GM12878 (cell line): ENCODE data around the gene SMIM7. TPM values are rescaled to one million over a fixed set of nuclear protein-coding genes. Genes with fewer than 3 reads are reported as not detected.
A peak's percentile ranks its signal among the peaks of the same experiment; 100 is the strongest.

Experiments used
- CBFB ChIP-seq: IDR thresholded peaks from 2 replicates; pipeline ENCODE4 v1.6.1; 2016; ENCODE audit warnings: antibody characterized with exemption, low read depth
- ETV6 ChIP-seq, 2 experiments: fragments of 450-650 bp in 1 of 2; IDR thresholded peaks in 1 of 2; conservative IDR thresholded peaks in 1 of 2; 2 replicates each; pipeline ENCODE4 v1.6.1; 2014; ENCODE audit warnings: antibody characterized with exemption in 1 of 2, borderline replicate concordance in 1 of 2, low read depth in 1 of 2, mild to moderate bottlenecking in 1 of 2, moderate library complexity in 1 of 2
- EZH2 ChIP-seq: IDR thresholded peaks from 2 replicates; pipeline ENCODE4 v1.6.1; 2012; ENCODE audit warnings: low read depth, mild to moderate bottlenecking, control low read depth, inconsistent platforms, low read length, borderline replicate concordance; ENCODE audit not compliant: control insufficient read depth
- GABPA ChIP-seq: IDR thresholded peaks from 2 replicates; pipeline ENCODE4 v1.6.1; 2014; ENCODE audit warnings: antibody characterized with exemption, low read depth, mild to moderate bottlenecking, inconsistent platforms
- GATAD2B ChIP-seq: fragments of 450-650 bp; conservative IDR thresholded peaks from 2 replicates; pipeline ENCODE4 v1.6.1; 2017; ENCODE audit warnings: low read depth, mild to moderate bottlenecking, moderate library complexity
- IRF3 ChIP-seq: fragments of 450-650 bp; IDR thresholded peaks from 2 replicates; pipeline ENCODE4 v1.6.1; 2014; ENCODE audit warnings: mild to moderate bottlenecking
- MLLT1 ChIP-seq: fragments of 450-650 bp; IDR thresholded peaks from 2 replicates; pipeline ENCODE4 v1.6.1; 2016; ENCODE audit warnings: mild to moderate bottlenecking
- NFIC ChIP-seq: IDR thresholded peaks from 2 replicates; pipeline ENCODE4 v1.6.1; 2012; ENCODE audit warnings: low read depth, mild to moderate bottlenecking, inconsistent platforms, low read length, moderate library complexity
- NFYB ChIP-seq: IDR thresholded peaks from 2 replicates; pipeline ENCODE4 v1.6.1; 2011; ENCODE audit warnings: low read depth, mild to moderate bottlenecking, low read length, improper control_type of control experiment, moderate library complexity; ENCODE audit not compliant: insufficient read depth
- NR2C2 ChIP-seq: IDR thresholded peaks from 2 replicates; pipeline ENCODE4 v1.6.1; 2011; ENCODE audit warnings: borderline replicate concordance, low read depth; ENCODE audit not compliant: control insufficient read depth, insufficient read length
- PBX3 ChIP-seq: IDR thresholded peaks from 2 replicates; pipeline ENCODE4 v1.6.1; 2011; ENCODE audit warnings: mild to moderate bottlenecking, low read depth, low read length, moderate library complexity; ENCODE audit not compliant: insufficient replicate concordance
- POLR2A ChIP-seq: IDR thresholded peaks from 2 replicates; pipeline ENCODE4 v1.6.1; 2011; ENCODE audit warnings: low read depth, mild to moderate bottlenecking, low read length
- RAD51 ChIP-seq: fragments of 450-650 bp; IDR thresholded peaks from 2 replicates; pipeline ENCODE4 v1.6.1; 2016; ENCODE audit warnings: moderate library complexity, mild to moderate bottlenecking, inconsistent platforms
- WRNIP1 ChIP-seq: IDR thresholded peaks from 2 replicates; pipeline ENCODE4 v1.6.1; 2011; ENCODE audit warnings: low read depth, low read length, improper control_type of control experiment, borderline replicate concordance
- ZBTB33 ChIP-seq: fragments of 450-650 bp; IDR thresholded peaks from 2 replicates; pipeline ENCODE4 v1.6.1; 2017; ENCODE audit warnings: mild to moderate bottlenecking
- ZNF274 ChIP-seq: IDR thresholded peaks from one replicate; pipeline ENCODE4 v1.8.0; 2011; ENCODE audit not compliant: insufficient read length, insufficient read depth
- polyA plus RNA-seq, 11 experiments: library from polyadenylated mRNA; depleted of rRNA in 4 of 11; unstranded in 6 of 11; stranded (reverse) in 5 of 11; fragments of >200 nt; fragmentation: Nextera tagmentation in 4 of 11; fragmentation: Illumina TruSeq in 1 of 11; extraction: Ambion mirVana in 4 of 11; extraction: Trizol in 1 of 11; gene quantifications; 1 replicate in 1 of 11; 2 replicates in 10 of 11; pipeline versions ENCODE4 v1.2.1 to v1.2.3, GENCODE V29; 2011 to 2016; ENCODE audit warnings: inconsistent platforms in 2 of 11, missing spikeins in 2 of 11, low read depth in 1 of 11
- total RNA-seq, 4 experiments: library from RNA; depleted of rRNA in 3 of 4; stranded (reverse); fragments of >200 nt in 3 of 4; fragmentation: Illumina TruSeq in 1 of 4; extraction: Trizol in 1 of 4; gene quantifications; 2 replicates each; pipeline versions ENCODE4 v1.2.1 to v1.2.3, GENCODE V29; 2013 to 2021

Gene SMIM7
- total and polyA plus RNA-seq, 10 of the 15 experiments (the other 5 are each of a cell fraction or from before 2014, with no cell fraction given), result 45.7 to 170 (median 70.8) TPM

GRCh38 chr19:16659832-16660708 lies at the start of gene SMIM7 (continued):
- TF ChIP-seq ZBTB33, result no peak
- TF ChIP-seq CBFB, result peak; percentile 52; the same call in 1 of the 2 replicates
- no peak for TF ChIP-seq WRNIP1
- TF ChIP-seq MLLT1, result peak; percentile 95
- no peak for TF ChIP-seq EZH2
- peak; percentile 91 for TF ChIP-seq NFYB
- TF ChIP-seq GATAD2B, result no peak; the same call in 1 of the 2 replicates
- TF ChIP-seq PBX3, result no peak
- no peak for TF ChIP-seq NR2C2
- peak; percentile 96 for TF ChIP-seq GABPA
- no peak for TF ChIP-seq ETV6 (conservative IDR thresholded peaks at IDR 0.05 in 1 of 2, IDR thresholded peaks at IDR 0.05 in 1 of 2; ENCODE audit: borderline replicate concordance in 1 of 2, low read depth in 1 of 2)
- TF ChIP-seq RAD51, result no peak
- TF ChIP-seq ZNF274, result no peak
- TF ChIP-seq NFIC, result no peak
- peak; percentile 91 for TF ChIP-seq POLR2A
- peak; percentile 79 for TF ChIP-seq IRF3
